Medulla oblongata (tissue), 1 donor: ENCODE measurements around the gene CIPC.
A peak's percentile ranks its signal among the peaks of the same experiment; 100 is the strongest.

Experiments used
- DNase-seq: peaks from one replicate; pipeline ENCODE4 v3.0.0-alpha.2; 2015; ENCODE audit errors: extremely low spot score

Gene CIPC

DNA sequence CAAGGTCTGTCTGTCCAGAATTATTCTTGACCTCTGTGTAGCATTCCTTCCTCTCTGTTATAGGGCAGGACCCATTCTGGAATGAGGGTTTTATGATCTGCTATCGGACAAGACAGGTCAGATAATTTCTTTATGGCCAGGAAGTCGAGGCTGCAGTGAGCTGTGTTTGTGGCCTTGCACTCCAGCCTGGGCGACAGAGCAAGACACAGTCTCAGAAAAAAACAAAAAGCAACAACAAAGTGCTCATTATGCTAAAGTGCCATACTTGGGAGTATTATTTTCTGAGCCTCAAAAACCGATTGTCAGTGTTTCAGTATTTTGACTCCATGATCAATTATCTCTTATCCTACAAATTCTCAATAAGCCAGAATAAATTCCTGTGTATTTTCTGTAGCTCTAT lies 4.1 kb downstream of the CIPC start:
- peak; percentile 85 for DNase-seq

DNA sequence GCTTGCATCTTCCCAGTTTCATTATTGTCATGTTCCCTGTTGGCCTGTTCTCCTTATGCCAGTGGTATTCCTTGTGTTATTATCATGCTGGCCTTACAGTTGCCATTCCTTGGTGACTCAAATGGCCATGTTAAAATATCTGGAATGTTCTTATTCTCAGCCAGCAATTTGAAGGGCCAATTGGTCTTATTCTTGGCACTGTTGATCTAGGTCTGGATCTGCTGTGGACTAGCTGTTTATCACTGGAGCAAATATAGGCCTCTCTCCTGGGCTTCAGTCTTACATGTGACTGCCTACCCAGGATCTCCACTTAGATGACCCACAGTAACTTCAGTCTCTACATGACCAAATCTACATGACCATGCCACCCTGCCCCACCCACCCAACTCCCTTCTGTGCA lies 5.4 kb downstream of the CIPC start:
- peak; percentile 47 for DNase-seq

DNA sequence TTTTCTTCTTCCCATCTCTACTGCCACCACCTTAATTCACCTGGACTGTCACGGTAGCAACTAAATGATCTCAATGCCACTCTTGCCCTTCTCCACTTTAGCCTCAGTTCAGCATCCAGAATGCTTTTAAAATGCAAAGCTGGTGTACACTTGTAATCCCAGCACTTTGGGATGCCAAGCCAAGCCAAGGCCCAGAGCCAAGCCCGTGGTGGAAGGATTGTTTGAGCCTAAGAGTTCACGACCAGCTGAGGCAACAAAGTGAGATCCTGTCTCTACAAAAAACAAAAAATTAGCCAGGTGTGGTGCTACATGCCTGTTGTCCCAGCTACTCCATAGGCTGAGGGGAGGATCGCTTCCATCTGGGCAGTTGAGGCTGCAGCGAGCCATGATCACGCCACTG lies 5.9 kb downstream of the CIPC start:
- DNase-seq: peak; percentile 28

DNA sequence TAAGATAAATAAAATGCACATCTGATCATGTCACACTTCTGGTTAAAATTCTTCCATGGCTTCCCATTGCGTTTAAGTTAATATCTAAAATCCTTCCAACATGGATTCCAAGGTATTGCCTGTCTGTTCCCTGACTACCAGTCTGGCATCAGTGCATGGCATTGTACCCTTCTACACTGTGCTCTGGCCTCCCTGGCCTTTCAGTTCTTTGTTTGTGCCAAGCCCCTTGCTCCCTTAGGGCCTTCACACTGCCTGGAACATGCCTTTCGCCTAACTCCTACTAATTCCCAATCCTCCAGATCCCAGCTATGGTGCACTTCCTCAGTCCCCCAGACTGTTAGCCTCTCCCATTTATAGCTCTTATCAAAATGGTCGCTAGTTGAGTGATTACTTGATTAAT lies 6.3 kb downstream of the CIPC start:
- peak; percentile 36 for DNase-seq

DNA sequence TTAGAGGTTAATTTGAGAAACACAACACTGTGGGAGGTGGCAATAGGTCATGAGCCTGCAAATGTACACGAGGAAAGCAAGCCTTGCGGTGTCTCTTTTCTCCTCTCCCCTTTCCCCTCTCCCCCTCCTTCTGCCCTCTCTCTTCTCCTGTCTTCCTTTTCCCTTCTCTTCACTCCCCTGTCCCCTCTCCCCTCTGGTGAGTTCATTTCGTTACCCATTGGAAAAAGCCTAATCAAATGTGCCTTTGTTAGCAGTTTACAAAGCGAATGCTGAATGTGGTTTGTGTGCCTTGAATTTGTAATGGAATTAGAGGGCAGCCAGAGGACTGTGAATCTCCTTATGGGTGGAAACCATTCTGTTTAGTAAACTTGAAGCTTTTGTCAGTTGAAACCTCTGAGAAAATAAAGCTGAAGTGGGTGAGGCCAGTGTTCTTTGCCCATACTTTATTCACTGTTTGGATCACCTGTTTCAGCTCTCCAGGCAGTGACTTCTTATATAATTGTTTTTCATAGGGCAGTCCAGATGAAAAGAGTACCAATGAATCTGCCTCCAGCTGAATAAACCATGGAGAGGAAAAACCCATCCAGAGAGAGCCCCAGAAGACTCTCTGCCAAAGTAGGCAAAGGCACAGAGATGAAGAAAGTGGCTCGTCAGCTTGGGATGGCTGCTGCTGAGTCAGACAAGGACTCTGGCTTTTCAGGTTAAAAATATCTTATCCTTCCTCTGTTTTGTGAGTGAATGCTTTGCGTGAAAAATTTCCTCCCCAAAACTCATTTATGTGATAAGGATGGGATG lies 7.3 kb downstream of the CIPC start:
- DNase-seq: peak; percentile 94

DNA sequence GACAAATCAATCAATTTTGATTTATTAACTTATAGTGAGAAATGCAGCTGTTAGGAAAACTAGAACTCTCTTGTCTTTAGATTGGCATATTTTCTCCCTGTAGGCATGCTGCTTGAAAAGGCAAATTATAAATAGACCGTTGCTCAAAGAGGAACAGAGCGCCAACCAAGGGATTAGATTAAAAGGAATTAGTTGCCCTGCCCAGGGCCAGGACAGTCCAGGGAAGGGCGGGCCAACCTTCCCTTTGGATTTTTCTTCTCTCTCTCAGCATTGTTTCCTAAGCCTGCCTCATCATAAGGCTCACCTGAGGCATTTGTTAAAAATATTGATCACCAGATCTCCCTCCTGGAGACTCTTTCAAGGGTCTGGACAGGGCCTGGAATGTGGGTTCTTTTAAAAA lies 8.6 kb downstream of the CIPC start:
- DNase-seq: peak; percentile 29

DNA sequence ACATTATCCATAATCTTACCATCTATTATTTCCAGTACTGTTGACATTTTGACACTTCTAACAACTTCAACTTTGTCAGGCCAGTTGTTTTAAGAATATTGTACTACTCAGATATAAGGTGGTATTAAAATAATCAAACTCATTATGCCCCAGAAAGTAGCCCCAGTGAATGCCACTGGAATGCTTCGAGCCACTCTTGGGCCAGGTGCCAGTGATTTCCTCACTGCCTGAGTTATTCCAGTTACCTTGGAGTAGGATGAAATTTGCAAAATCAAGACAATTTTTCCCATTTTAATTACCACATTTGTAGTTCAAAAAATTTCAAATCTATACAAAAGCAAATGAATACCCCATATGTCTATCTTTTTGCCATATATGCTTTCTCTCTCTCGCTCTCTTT lies 9.2 kb downstream of the CIPC start:
- peak; percentile 40 for DNase-seq

DNA sequence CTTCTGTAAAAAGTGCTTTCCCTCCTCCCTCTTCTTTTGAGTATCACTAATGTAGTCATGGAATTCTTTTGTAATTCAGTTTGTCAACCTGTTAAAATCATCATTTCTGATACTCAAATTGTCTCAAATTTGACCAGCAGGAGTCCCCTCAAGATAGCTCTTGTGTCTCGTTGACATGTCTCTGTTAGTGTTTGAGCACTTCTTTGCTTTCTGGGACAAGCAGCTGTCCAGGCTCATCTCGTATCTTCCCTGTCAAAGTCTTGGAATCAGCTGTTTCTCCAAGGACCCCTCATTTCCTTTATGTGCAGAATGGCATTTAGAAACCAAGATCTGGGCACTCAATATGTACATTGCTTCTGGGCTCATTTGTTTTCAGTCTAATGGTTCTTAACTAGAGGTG lies 10.7 kb downstream of the CIPC start:
- DNase-seq: peak; percentile 45

DNA sequence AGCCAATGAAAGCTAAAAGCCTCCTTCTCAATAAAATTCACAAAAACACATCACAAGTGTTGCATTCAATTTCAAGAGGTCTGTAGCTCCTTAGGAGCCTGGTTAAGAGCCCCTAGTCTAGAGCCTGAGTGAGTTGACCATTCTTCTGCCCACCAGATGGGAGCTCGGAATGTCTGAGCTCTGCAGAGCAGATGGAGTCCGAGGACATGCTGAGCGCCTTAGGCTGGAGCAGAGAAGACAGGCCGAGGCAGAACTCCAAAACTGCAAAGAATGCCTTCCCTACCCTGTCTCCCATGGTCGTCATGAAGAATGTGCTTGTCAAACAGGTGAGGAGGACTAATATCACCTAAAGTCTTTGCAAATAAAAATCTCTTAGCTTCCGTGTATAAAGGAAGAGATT lies 11.6 kb downstream of the CIPC start:
- DNase-seq: peak; percentile 19

DNA sequence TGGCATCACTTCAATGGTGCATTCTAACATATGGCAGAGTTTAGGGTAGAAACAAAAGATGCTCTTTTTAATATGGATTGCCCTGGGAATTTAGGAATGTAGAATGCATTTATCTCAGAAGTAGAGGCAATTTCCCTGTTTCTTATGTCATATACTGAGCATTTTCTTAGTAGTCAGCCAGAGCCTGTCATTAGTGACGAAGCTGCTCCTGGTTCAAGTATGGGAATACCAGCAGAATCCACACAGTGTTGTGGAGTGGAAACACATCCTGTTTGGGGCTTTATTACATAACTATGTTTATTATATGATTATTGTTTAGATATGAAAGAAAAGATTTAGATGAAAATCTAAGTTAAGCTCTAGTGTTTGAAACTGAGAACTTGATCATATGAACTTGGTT lies 12.2 kb downstream of the CIPC start:
- DNase-seq: peak; percentile 9

DNA sequence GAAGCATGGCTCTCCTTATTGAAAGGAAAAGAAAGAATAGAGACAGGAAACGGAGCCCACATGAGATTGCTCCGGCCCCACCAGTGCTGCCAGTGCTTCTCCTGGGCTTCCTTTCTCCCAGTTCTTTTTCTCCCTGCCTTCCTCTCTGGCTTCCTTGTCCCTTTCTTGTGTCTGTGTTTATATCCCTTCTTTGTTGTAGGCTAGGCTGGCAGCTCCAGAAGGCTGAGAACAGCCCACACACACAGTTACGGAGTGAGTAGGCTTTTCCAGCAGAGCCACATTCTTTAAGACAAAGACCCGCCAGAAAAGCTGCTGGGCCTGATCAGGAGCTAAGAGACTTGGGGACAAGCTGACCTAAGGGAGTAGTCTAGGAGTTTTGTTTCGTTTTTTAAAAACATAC lies 13.0 kb downstream of the CIPC start:
- peak; percentile 78 for DNase-seq

DNA sequence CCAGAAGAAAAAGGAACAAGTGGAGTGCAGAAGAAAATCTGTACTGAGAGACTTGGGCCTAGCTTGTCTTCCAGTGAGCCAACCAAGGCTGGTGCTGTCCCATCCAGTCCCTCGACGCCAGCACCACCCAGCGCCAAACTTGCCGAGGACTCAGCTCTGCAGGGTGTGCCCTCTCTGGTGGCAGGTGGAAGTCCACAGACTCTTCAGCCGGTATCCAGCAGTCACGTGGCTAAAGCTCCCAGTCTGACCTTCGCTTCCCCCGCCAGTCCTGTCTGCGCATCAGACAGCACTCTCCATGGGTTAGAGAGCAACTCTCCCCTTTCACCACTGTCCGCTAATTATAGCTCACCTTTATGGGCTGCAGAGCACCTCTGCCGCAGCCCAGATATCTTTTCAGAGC lies 15.6 kb downstream of the CIPC start:
- DNase-seq: no peak

DNA sequence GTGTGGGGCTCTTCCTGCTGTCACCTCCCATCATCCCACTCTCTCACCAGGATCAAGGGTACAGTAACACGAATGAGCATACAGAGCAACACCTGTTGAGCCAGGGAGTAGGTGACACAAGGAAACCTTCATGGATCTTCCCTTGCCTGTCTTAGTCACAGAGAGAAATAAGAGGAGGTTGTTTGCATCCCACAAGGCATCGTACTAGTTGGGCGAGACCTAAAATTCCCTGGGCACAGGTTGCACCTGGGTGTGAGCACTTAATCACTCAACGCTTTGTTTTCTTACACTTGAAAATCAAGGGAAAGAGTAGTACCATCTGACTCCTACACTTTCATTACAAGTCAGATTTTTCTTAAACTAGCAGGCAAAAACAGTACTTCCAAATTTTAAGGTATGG lies 16.6 kb downstream of the CIPC start:
- no peak for DNase-seq

DNA sequence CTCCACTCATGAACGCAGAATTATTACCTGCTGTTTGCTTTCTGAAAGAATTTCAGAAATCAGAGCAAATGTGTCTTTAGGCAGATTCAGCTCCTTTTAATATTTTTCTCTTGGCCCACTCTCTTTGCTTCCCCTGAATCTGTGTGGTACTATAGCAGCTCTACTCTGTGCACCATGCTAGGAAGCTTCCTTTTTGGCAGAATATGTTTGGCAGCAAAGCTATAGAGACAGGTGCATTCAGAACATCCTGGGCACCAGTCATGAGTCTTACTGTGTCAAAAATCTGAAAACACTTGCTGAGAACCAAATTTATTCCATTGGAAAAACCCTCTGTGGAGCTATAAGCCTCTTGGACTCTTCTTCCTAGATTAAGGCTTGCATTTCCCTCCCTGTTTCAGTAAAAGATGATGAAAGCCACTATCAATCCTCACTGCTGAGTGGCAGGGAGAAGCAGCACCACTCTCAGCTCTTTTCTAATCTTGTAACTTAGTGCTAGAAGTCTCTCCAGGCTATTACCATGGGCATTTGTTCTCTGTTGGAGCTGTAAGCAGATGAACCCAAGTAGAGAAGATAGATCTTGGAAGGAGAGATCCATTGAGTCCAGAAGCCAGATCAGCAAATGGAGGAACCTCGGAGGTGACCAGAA lies 18.2 kb downstream of the CIPC start:
- DNase-seq: no peak

DNA sequence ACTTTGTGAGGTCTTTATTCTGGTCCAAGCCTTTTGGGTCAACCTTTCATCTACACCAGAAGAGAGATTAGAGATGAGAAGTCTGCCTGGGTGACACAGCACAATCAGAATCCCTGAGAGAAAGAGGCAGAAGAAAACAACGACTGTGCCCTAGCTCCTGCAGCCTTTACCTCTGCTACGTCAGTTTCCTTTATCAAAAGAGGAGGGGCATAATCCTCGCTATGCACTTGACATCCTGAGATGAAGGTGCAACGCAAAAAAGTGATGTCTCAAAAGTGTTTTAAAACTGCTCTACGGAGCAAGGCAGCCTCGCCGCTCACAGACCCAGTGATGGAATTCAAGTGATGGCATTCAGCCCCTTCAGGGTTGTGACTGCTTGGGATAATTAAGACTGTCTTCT lies 21.8 kb downstream of the CIPC start:
- no peak for DNase-seq

DNA sequence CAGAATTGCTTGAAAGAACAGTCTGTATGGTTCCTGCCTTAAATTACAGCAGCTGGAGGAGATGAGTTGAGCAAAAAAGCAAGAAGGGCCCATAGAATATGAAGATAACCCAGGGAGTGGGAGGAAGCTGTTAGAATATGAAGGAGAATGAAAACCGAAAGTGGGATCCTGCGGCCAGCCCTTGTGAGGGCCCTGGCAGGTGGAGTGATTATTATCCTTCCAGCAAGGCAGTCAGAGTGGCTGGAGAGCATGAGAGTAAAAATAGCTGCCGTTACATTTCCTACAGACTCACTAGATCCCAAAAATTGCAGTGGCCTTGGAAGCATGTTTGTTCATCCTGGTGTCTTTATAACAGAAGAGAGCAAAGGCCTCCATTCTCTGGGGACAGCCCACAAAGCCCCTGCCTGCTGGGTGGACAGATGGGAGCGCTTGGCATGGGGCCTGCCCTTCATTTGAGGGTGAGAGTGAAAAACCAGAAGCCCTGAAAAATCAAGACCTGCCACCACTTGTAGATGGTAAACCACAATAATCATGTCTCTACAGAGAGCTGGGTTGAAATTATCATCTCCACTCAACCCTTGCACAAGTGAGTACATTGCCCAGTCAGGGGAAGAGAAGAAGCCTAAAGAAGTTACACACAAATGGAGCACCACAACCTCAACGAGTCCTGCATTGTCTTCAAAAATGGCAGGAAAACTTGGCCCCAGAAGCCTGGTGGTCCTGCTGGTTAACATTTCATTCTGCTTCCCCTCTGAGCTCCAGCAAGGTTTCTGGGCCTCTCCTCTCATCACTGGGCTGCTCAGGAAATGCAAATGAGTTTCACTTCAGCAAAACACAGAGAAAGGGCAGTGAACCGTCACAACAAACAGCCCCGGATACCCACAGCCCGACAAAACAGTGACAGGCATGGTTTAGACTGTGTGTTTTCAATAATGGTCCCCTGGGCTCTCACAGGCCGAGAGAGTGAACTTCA lies 23.0 kb downstream of the CIPC start:
- DNase-seq: peak; percentile 75

DNA sequence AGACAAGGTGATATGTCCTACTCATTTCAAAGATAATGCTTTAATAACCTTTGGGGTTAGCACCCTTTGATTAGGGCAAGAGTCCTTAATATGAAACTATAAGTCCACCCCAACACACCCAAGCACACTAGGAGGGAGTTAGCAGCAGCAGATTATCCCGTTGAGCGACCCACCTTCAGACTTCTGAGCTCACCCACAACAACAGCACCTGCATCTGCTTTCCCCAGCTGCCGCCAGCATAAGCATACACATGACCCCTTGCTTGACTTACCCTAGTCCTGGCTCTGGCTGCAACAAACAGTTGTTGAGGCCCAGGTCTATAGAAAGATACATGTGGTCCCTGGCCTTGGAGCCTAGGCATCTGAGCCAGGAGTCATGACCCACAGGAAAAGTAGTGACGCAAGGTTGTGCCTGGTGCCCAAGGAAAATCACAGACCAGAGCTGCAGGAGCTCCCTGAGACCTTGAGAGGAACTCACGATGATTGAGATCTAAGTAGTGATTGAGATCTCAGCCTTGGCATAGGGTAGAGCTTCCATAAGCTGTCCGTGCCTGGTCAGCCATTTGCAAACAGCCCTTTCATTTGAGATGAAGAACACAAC lies 24.6 kb downstream of the CIPC start:
- peak; percentile 13 for DNase-seq

DNA sequence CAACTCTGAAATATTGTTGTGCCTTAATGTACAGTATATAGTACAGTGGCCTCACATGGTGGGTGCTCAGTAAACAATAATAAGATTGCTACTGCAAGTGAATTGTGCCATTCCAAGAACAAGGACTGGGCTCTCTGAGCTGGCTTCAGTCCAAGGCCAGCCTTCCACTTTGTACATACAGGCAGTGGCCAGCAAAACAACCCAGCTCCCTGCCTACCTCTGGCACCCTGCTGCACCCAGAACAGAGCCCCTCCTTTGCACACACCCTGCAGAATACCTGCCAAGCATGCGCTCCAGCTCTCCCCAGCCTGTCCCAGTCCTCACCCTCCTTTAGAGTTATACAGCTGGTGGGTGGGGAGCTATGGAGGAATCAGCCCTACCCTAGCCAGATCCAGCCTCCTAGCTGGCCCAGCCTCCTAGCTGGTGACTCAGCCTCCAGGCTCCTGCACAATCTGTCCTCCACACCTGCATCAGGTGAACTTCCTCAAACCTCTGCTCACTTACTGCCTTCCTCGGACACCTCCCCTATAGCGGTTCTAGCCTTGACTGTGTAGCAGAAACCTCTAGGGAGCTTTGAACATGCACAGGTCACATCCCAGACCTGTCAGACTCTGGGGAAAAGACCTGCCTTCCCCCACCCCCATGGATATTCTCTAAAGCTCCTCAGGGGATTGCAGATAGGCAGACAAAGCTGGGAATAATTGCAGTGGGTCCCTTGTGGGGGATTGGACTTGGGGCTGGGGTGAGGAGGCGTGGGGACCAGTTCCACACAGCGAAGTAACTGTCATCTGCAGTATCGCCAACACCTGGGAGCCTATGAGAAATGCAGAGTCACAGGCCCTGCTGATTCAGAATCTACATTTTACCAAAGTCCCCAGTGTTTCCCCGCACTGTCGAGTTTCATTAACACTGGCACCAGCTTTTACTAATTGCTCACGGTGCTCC lies 25.6 kb downstream of the CIPC start:
- DNase-seq: peak; percentile 72

DNA sequence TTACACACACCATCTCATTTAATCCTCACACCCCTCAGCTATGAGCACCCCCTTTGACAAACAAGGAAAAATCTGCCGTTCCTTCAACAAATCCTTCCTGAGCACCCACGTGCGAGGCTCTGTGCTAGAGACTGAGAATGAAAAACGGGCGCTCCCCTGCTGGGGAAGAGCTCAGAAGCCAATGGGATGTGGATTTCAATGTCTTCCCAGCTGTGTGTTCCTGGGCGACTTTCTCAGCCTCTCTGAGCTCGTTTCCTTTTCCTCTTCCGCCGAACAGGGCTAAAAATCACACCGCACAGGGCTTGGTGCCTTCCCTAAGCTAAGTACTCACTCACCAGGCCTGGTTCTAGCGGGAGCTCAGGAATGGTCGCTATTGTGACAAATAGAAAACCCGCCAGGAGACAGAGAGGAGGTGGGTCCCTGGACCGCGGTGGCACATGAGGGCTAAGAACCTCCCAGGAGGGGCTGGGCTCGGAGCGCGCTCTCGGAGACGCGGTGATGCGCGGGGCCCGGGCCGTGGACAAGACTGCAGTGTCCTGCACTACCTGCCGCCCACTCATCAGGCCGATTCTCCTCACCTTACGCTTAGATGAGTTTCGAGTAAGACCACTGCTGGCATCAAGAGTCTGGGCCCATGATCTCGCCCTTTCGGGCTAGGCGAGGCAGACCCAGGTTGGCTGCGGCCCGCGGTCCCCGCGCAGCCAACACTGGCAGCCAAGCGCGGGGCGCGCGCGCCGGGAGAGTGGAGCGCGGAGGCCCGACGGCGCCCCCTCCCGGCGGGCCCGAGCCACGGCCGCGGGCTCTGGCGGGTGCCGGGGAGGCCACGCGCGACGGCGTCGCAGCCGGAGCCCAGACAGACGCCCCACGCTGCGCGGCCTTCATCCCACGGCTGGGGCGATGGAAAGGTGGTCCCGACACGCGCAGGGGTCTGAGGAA lies 26.6 kb downstream of the CIPC start:
- DNase-seq: peak; percentile 80
